Epithelial cell of proximal tubule (primary cell): ENCODE measurements around the gene CD200. TPM values are rescaled to one million over a fixed set of nuclear protein-coding genes. Genes with fewer than 3 reads are reported as not detected.
A peak's percentile ranks its signal among the peaks of the same experiment; 100 is the strongest.

ENCODE experiments used
- DNase-seq: peaks from one replicate; pipeline ENCODE4 v3.0.0-alpha.2; 2011; ENCODE audit warnings: low read depth
- H3K4me3 ChIP-seq: 2 replicates; pipeline ENCODE4 v1.5.1; 2011; ENCODE audit warnings: low read depth, mild to moderate bottlenecking, low read length
- CTCF ChIP-seq: conservative IDR thresholded peaks from 2 replicates; pipeline ENCODE4 v1.5.1; 2012; ENCODE audit warnings: low read depth, mild to moderate bottlenecking, low read length
- total RNA-seq: library from RNA; depleted of rRNA; stranded (reverse); fragments of >200 nt; gene quantifications from 2 replicates; pipeline ENCODE4 v1.2.3, GENCODE V29; 2015

The CD200 gene
- 3.8 and 3.9 TPM in 2 replicates for total RNA-seq

GRCh38 chr3:112333002-112333380, at the start of gene CD200:
Gene CD200, plus strand, starts transcription at chr3:112333156. Its CDS starts 57 bp downstream, at chr3:112333213.
- H3K4me3 ChIP-seq, result peak within 1 kb of the TSS; percentile 66
- TF ChIP-seq CTCF, result no peak
- DNase-seq, result no peak

- no peak overlapping the region for H3K4me3 ChIP-seq
- no peak for DNase-seq
- TF ChIP-seq CTCF, result no peak
Observed at GRCh38 chr3:112289011-112289410, 43.9 kb upstream of the CD200 start.

- peak within 1 kb of the TSS; percentile 66 for H3K4me3 ChIP-seq
- peak; percentile 48 for DNase-seq
- peak; percentile 72 for TF ChIP-seq CTCF
Observed at GRCh38 chr3:112293368-112294321, 39.3 kb upstream of the CD200 start, which contains the start of gene SLC9C1. Gene SLC9C1, minus strand, starts transcription at chr3:112294216. Its CDS starts 7,425 bp downstream, at chr3:112286791.

- H3K4me3 ChIP-seq, result no peak overlapping the region
- DNase-seq, result no peak
- TF ChIP-seq CTCF, result no peak
Observed at GRCh38 chr3:112297714-112298113, 35.2 kb upstream of the CD200 start.

- DNase-seq, result no peak
- no peak overlapping the region for H3K4me3 ChIP-seq
- TF ChIP-seq CTCF, result no peak
Observed at GRCh38 chr3:112298781-112299180, 34.2 kb upstream of the CD200 start.

- DNase-seq, result no peak
- no peak overlapping the region for H3K4me3 ChIP-seq
- no peak for TF ChIP-seq CTCF
Observed at GRCh38 chr3:112302150-112302830, 30.7 kb upstream of the CD200 start.
